Esophagus muscularis mucosa (tissue), 4 donors: ENCODE data around the gene MRPL23. TPM values are rescaled to one million over a fixed set of nuclear protein-coding genes. Genes with fewer than 3 reads are reported as not detected.

Experiments used
- DNase-seq: peaks from one replicate; pipeline ENCODE4 v3.0.0-alpha.2; 2017; ENCODE audit errors: extremely low spot score
- H3K27ac ChIP-seq, 4 donors: fragments of 200-600 bp; sonication (generic); replicated peaks in 1 of 4; 1 replicate in 3 of 4; 2 replicates in 1 of 4; pipeline ENCODE4 v1.5.1; 2016 to 2019; ENCODE audit warnings: mild to moderate bottlenecking in 1 of 4
- H3K27me3 ChIP-seq, 4 donors: fragments of 200-600 bp; sonication (generic); one replicate each; pipeline versions ENCODE4 v1.5.1 to v1.6.0; 2016 to 2019
- H3K36me3 ChIP-seq, 4 donors: fragments of 200-600 bp; sonication (generic); one replicate each; pipeline ENCODE4 v1.5.1; 2016 to 2019
- H3K4me1 ChIP-seq, 4 donors: fragments of 200-600 bp; sonication (generic); one replicate each; pipeline ENCODE4 v1.5.1; 2016 to 2019
- H3K4me3 ChIP-seq, 4 donors: fragments of 200-600 bp; sonication (generic); 1 replicate in 2 of 4; 2 replicates in 2 of 4; pipeline ENCODE4 v1.5.1; 2016 to 2019; ENCODE audit warnings: mild to moderate bottlenecking in 4 of 4, moderate library complexity in 1 of 4
- H3K9me3 ChIP-seq, 4 donors: fragments of 200-600 bp; sonication (generic); 1 replicate in 3 of 4; 2 replicates in 1 of 4; pipeline ENCODE4 v1.5.1; 2016 to 2019
- EP300 ChIP-seq: sonication (generic); formaldehyde crosslinking; IDR thresholded peaks from one replicate; pipeline ENCODE4 v1.6.1; 2017; ENCODE audit warnings: antibody characterized with exemption
- POLR2A ChIP-seq: fragments of 450-650 bp; IDR thresholded peaks from one replicate; pipeline ENCODE4 v1.6.1; 2017; ENCODE audit warnings: antibody characterized with exemption, moderate library complexity, mild to moderate bottlenecking, low read depth
- POLR2AphosphoS5 ChIP-seq, 2 donors: sonication (generic); formaldehyde crosslinking; IDR thresholded peaks; one replicate each; pipeline ENCODE4 v1.6.1; 2017; ENCODE audit warnings: antibody characterized with exemption in 2 of 2
- WGBS: methylation state at CpG from one replicate; pipeline ENCODE4 v1.1.5; 2018; 5-methylcytosine and 5-hydroxymethylcytosine counted together
- intact Hi-C: fragments of 100-400 bp; cut with DNase I; formaldehyde crosslinking; loops from one replicate; pipeline ENCODE4 v1.15.1; 2023
- total RNA-seq, 4 donors: library from RNA; depleted of rRNA; stranded (reverse); fragments of >200 nt; gene quantifications; one replicate each; pipeline versions ENCODE4 v1.1.0 to v1.2.1, GENCODE V29; 2016
- TF ChIP-seq, protein P1 (sequence below), 3 experiments: fragments of 200-600 bp in 2 of 3; fragments of 450-650 bp in 1 of 3; sonication (generic) in 2 of 3; IDR thresholded peaks; one replicate each; pipeline ENCODE4 v1.5.1; 2017 to 2019; ENCODE audit warnings: antibody characterized with exemption in 3 of 3, mild to moderate bottlenecking in 2 of 3, moderate library complexity in 1 of 3

The MRPL23 gene
- total RNA-seq, 4 donors from 2014 or later, result 82.0 to 153 (median 92.4) TPM

DNA sequence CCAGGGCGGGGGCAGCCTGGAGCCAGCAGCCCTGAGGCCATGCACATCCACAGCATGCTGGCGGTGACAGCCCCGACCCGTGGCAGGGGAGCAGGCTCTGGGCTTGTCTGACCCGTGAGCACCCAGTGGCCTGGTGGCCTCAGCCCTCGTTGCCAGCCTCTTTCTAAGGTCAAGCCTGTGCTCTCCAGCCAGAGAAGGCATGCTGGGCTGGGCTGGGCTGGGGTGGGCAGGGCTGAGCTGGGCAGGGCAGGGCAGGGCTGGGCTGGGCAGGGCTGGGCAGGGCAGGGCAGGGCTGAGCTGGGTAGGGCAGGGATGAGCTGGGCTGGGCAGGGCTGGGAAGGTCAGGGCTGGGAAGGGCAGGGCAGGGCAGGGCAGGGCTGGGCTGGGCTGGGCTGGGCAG, 39.9 kb downstream of the MRPL23 start:
- intact Hi-C loops, result no loop called here
- WGBS, result no CpG with 5 or more reads among the region's 6 CpGs
- H3K27me3 ChIP-seq, result no peaks in the 10 kb centered on the region
- no peak for DNase-seq
- no peak overlapping the region for H3K4me3 ChIP-seq
- H3K36me3 ChIP-seq, result no peaks in the 10 kb centered on the region
- H3K4me1 ChIP-seq, result no peaks in the 10 kb centered on the region
- no peak overlapping the region for H3K27ac ChIP-seq
- TF ChIP-seq POLR2A, result no peak
- no peak for TF ChIP-seq POLR2AphosphoS5 (IDR thresholded peaks at IDR 0.05)
- no peak for TF ChIP-seq EP300
- no peaks in the 10 kb centered on the region for H3K9me3 ChIP-seq

DNA sequence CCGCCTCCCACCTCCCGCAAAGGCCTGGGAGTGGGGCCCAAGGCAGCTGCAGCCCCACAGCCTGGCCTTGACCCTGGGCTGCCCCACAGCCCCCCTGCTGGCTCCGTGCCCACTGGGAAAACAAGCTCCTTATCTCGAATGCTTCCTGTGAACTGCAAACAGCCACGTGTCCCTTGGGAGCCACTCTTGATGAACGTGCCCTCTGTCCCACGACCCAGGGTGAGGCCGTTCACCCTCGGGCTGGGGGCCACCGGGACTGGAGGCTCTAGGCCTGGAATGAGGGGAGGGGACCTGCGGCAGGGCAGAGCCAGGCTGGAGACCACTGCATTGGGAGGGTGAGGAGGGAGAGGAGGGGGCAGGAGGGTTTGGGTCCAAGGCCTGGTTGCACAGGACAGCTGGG, 41.0 kb downstream of the MRPL23 start:
- no peak overlapping the region for H3K27ac ChIP-seq
- no peaks in the 10 kb centered on the region for H3K27me3 ChIP-seq
- TF ChIP-seq POLR2AphosphoS5 (IDR thresholded peaks at IDR 0.05), result no peak
- TF ChIP-seq EP300, result no peak
- TF ChIP-seq POLR2A, result no peak
- TF ChIP-seq, protein P1, sequence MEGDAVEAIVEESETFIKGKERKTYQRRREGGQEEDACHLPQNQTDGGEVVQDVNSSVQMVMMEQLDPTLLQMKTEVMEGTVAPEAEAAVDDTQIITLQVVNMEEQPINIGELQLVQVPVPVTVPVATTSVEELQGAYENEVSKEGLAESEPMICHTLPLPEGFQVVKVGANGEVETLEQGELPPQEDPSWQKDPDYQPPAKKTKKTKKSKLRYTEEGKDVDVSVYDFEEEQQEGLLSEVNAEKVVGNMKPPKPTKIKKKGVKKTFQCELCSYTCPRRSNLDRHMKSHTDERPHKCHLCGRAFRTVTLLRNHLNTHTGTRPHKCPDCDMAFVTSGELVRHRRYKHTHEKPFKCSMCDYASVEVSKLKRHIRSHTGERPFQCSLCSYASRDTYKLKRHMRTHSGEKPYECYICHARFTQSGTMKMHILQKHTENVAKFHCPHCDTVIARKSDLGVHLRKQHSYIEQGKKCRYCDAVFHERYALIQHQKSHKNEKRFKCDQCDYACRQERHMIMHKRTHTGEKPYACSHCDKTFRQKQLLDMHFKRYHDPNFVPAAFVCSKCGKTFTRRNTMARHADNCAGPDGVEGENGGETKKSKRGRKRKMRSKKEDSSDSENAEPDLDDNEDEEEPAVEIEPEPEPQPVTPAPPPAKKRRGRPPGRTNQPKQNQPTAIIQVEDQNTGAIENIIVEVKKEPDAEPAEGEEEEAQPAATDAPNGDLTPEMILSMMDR (IDR thresholded peaks at IDR 0.05), result no peak
- intact Hi-C loops, result no loop called here
- WGBS, result no CpG with 5 or more reads among the region's 11 CpGs
- no peak for DNase-seq
- no peaks in the 10 kb centered on the region for H3K4me1 ChIP-seq
- H3K36me3 ChIP-seq, result no peaks in the 10 kb centered on the region
- H3K4me3 ChIP-seq, result no peak overlapping the region
- H3K9me3 ChIP-seq, result no peaks in the 10 kb centered on the region

DNA sequence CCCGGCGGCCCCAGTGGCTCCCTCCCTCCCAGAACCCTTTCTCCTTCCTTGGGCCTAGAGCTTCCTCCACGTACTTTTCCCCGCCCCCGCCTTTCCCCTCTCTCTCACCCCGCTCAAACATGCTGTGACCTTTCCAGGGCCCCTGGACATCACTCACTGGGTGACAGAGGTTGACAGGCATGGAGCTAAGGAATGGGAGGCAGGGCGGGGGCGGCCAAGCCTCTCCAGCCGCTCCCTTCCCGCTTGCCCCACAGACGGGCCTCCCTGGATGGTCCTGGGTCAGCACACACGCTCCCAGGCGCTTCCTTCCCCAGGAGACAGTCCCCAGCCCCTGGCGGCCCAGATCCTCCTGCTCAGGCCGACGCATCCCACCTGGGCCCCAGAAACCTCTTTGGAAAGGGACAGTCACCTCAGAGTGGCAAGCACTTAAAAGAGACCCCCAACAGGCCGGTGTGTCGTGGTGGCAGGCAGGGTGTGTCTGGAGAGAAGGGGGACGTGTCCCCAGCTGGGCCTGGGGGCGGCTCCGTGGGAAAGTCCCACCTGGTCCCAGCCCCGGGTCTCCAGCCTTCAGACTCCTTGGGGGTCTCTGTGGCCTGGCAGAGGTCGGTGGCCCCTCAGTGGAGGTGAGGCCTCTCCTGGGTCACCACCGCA, 41.7 kb downstream of the MRPL23 start:
- H3K36me3 ChIP-seq, result no peaks in the 10 kb centered on the region
- H3K9me3 ChIP-seq, result no peaks in the 10 kb centered on the region
- TF ChIP-seq POLR2AphosphoS5 (IDR thresholded peaks at IDR 0.05), result no peak
- no peak for TF ChIP-seq POLR2A
- H3K4me1 ChIP-seq, result no peaks in the 10 kb centered on the region
- no peak for DNase-seq
- no peak overlapping the region for H3K4me3 ChIP-seq
- WGBS, result 70% methylated on average over 9 of the region's 24 CpGs
- no peak overlapping the region for H3K27ac ChIP-seq
- H3K27me3 ChIP-seq, result no peaks in the 10 kb centered on the region
- intact Hi-C loops, result no loop called here

DNA sequence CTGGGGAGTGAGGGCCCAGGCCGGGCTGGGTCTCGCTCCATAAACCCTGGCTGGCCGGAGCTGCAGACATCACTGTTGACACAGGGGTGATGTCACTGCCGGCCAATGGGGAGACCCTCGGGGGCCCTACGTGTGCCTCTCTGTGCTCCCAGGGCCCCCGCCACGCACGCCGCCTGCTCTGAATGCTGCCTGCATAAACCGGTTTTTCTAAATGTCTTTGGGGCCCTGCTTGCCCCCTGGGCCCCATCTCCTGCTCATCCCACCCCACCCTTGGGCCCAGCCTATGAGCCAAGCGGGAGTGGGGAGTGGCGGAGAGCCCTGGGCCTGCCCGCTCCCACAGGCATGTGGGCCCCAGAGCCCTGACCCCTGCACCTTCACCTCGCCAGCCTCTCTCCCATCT, 42.8 kb downstream of the MRPL23 start:
- Histone ChIP-seq H3K9me3 (no peaks in the 10 kb centered on the region), H3K27me3 (no peaks in the 10 kb centered on the region), H3K4me3 (no peak overlapping the region), H3K27ac (no peak overlapping the region), H3K36me3 (no peaks in the 10 kb centered on the region), H3K4me1 (peaks cover 0 to 3% (median 0%) of the 10 kb centered on the region in 4 donors)
- DNase-seq, result no peak
- intact Hi-C loops, result no loop called here
- no peak for TF ChIP-seq POLR2A
- no CpG with 5 or more reads among the region's 15 CpGs for WGBS

DNA sequence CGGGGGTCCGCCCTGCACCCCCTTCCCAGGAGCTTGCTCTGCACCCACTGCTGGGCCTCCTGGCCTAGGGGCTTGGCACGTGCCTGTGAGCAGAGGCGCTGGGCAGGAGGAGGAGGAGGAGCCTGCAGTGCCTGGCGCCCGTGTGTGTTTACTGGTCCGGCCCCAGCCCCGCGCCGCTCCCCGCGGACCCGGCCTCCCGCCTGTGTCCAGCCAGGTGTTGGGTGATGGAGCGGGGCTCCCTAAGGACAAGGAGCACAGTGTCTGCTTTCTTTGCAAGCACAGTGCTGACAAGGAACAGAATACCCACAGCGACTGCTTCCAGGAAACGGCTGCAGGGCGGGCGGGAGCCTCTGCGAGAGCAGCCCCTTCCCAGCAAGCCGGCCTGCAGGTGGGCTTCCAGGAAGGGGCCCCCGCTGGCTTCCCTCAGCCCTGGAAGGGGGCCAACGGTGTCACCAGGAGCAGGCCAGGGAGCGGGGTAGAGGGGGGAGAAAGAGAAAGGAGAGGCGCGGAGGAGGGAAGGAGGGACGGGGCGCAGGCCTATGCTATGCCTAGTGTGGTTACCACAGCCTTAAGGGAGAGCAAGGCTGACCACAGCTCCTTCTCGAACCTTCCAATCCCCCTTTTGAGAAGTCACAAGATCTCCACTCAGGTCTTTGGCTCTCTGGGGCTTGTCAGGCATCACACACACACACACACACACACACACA, 43.9 kb downstream of the MRPL23 start:
- H3K36me3 ChIP-seq, result no peaks in the 10 kb centered on the region
- no peak for DNase-seq
- H3K27me3 ChIP-seq, result no peaks in the 10 kb centered on the region
- no peak overlapping the region for H3K4me3 ChIP-seq
- intact Hi-C loops, result no loop called here
- no peak for TF ChIP-seq EP300
- peaks cover 0 to 3% (median 0%) of the 10 kb centered on the region in 4 donors for H3K4me1 ChIP-seq
- no peak overlapping the region for H3K27ac ChIP-seq
- no CpG with 5 or more reads among the region's 29 CpGs for WGBS
- no peaks in the 10 kb centered on the region for H3K9me3 ChIP-seq

DNA sequence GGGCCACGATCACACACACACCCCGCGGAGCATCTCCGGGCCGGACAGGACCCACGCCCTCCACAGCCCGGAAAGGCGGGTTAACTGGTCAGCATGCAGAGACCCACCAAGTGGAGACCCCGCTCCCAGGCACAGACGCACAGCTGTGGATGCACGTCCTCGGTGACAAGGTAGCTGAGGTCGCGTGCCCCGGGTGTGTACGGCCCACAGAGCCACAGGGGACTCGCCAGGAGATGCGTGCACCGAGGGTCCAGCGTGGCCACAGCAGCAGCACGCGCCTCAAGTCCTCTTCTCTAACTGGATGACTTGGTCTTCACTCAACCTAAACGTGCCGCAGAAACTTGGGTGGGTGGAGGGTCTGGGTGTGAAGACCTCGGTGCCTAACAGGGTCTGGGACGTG, 45.0 kb downstream of the MRPL23 start:
- H3K27ac ChIP-seq, result no peak overlapping the region
- H3K36me3 ChIP-seq, result no peaks in the 10 kb centered on the region
- peaks cover 0 to 3% (median 0%) of the 10 kb centered on the region in 4 donors for H3K4me1 ChIP-seq
- DNase-seq, result no peak
- intact Hi-C loops, result no loop called here
- WGBS, result no CpG with 5 or more reads among the region's 26 CpGs
- H3K9me3 ChIP-seq, result no peaks in the 10 kb centered on the region
- no peak overlapping the region for H3K4me3 ChIP-seq
- H3K27me3 ChIP-seq, result no peaks in the 10 kb centered on the region
- TF ChIP-seq, protein P1 (IDR thresholded peaks at IDR 0.05), result no peak
- TF ChIP-seq POLR2AphosphoS5 (IDR thresholded peaks at IDR 0.05), result no peak
- no peak for TF ChIP-seq EP300
- no peak for TF ChIP-seq POLR2A
